SK-N-MC (cell line): Measurements from ENCODE around the gene ATP6V1G1.

ENCODE experiments used
- DNase-seq: peaks from one replicate; pipeline ENCODE4 v3.0.0-alpha.2; 2011; ENCODE audit warnings: low read depth, low spot score
- H3K27ac ChIP-seq: fragments of 200-600 bp; sonication (generic); 2 replicates; pipeline ENCODE4 v1.5.1; 2016; ENCODE audit warnings: mixed run types
- H3K36me3 ChIP-seq: fragments of 200-600 bp; sonication (generic); 2 replicates; pipeline ENCODE4 v1.6.1; 2017; ENCODE audit warnings: antibody characterized with exemption, low read length, mixed read lengths; ENCODE audit not compliant: insufficient read depth
- H3K4me3 ChIP-seq: fragments of 200-600 bp; sonication (generic); 2 replicates; pipeline ENCODE4 v1.5.1; 2016
- H3K9ac ChIP-seq: fragments of 200-600 bp; sonication (generic); 2 replicates; pipeline ENCODE4 v1.8.0; 2017; ENCODE audit warnings: mixed run types, mixed read lengths; ENCODE audit not compliant: insufficient read length
- H3K9me3 ChIP-seq: fragments of 200-600 bp; sonication (generic); 2 replicates; pipeline ENCODE4 v1.6.1; 2017; ENCODE audit warnings: low read depth, mild to moderate bottlenecking, antibody characterized with exemption, low read length, moderate library complexity, mixed read lengths
- EZH2 ChIP-seq: fragments of 200-600 bp; sonication (generic); IDR thresholded peaks from one replicate; pipeline ENCODE4 v1.6.1; 2017; ENCODE audit warnings: antibody characterized with exemption
- FOXP2 ChIP-seq: optimal IDR thresholded peaks from 2 replicates; pipeline ENCODE3; 2011; ENCODE audit warnings: mild to moderate bottlenecking, moderate library complexity; ENCODE audit not compliant: insufficient read depth; ENCODE audit errors: extremely low read length, control extremely low read depth
- POLR2AphosphoS5 ChIP-seq: IDR thresholded peaks from 2 replicates; pipeline ENCODE4 v1.6.1; 2012; ENCODE audit warnings: mild to moderate bottlenecking, low read depth, low read length, borderline replicate concordance

The ATP6V1G1 gene

GRCh38 chr9:114614373-114614772, 26.8 kb downstream of the ATP6V1G1 start:
- Histone ChIP-seq H3K27ac (no peak overlapping the region), H3K9me3 (no peaks in the 10 kb centered on the region), H3K9ac (no peak overlapping the region), H3K4me3 (no peak overlapping the region), H3K36me3 (peaks cover 24% of the 10 kb centered on the region; the same call in 1 of the 2 replicates)
- no peak for DNase-seq
- no peak for TF ChIP-seq FOXP2
- TF ChIP-seq POLR2AphosphoS5: no peak

- Histone ChIP-seq H3K36me3 (peaks cover 37% of the 10 kb centered on the region; the same call in 1 of the 2 replicates), H3K9ac (no peak overlapping the region), H3K4me3 (no peak overlapping the region), H3K9me3 (no peaks in the 10 kb centered on the region), H3K27ac (no peak overlapping the region)
- TF ChIP-seq EZH2 (no peak), FOXP2 (no peak), POLR2AphosphoS5 (no peak)
- no peak for DNase-seq
Measured at GRCh38 chr9:114616684-114617520, 29.3 kb downstream of the ATP6V1G1 start.

GRCh38 chr9:114619191-114619761, 31.7 kb downstream of the ATP6V1G1 start:
- no peak for TF ChIP-seq EZH2
- TF ChIP-seq POLR2AphosphoS5: no peak
- TF ChIP-seq FOXP2: no peak
- Histone ChIP-seq H3K9ac (no peak overlapping the region), H3K27ac (no peak overlapping the region), H3K36me3 (peaks cover 49% of the 10 kb centered on the region; the same call in 1 of the 2 replicates), H3K4me3 (no peak overlapping the region), H3K9me3 (no peaks in the 10 kb centered on the region)
- DNase-seq: no peak

GRCh38 chr9:114621561-114621960, 34.0 kb downstream of the ATP6V1G1 start:
- Histone ChIP-seq H3K9me3 (no peaks in the 10 kb centered on the region), H3K9ac (no peak overlapping the region), H3K4me3 (no peak overlapping the region), H3K36me3 (peaks cover 60% of the 10 kb centered on the region; the same call in 1 of the 2 replicates), H3K27ac (no peak overlapping the region)
- no peak for DNase-seq
- TF ChIP-seq EZH2: no peak
- no peak for TF ChIP-seq FOXP2
- no peak for TF ChIP-seq POLR2AphosphoS5

GRCh38 chr9:114621975-114622609, 34.5 kb downstream of the ATP6V1G1 start:
- Histone ChIP-seq H3K36me3 (peaks cover 62% of the 10 kb centered on the region; the same call in 1 of the 2 replicates), H3K4me3 (no peak overlapping the region), H3K27ac (no peak overlapping the region), H3K9me3 (no peaks in the 10 kb centered on the region), H3K9ac (no peak overlapping the region)
- no peak for TF ChIP-seq POLR2AphosphoS5
- no peak for TF ChIP-seq FOXP2
- no peak for TF ChIP-seq EZH2
- no peak for DNase-seq

GRCh38 chr9:114624677-114625076, 37.1 kb downstream of the ATP6V1G1 start:
- DNase-seq: no peak
- Histone ChIP-seq H3K4me3 (no peak overlapping the region), H3K9ac (no peak overlapping the region), H3K9me3 (no peaks in the 10 kb centered on the region), H3K36me3 (peaks cover 66% of the 10 kb centered on the region), H3K27ac (no peak overlapping the region)
- TF ChIP-seq EZH2 (no peak), POLR2AphosphoS5 (no peak), FOXP2 (no peak)

GRCh38 chr9:114626415-114627020, 38.9 kb downstream of the ATP6V1G1 start:
- no peak overlapping the region for H3K9ac ChIP-seq
- H3K4me3 ChIP-seq: no peak overlapping the region
- peaks cover 76% of the 10 kb centered on the region for H3K36me3 ChIP-seq
- no peak overlapping the region for H3K27ac ChIP-seq
- no peak for DNase-seq
- no peaks in the 10 kb centered on the region for H3K9me3 ChIP-seq
- no peak for TF ChIP-seq FOXP2

- H3K4me3 ChIP-seq: no peak overlapping the region
- no peak for TF ChIP-seq POLR2AphosphoS5
- no peak for TF ChIP-seq FOXP2
- TF ChIP-seq EZH2: no peak
- no peak overlapping the region for H3K27ac ChIP-seq
- H3K9me3 ChIP-seq: no peaks in the 10 kb centered on the region
- DNase-seq: no peak
- H3K9ac ChIP-seq: no peak overlapping the region
- H3K36me3 ChIP-seq: peaks cover 77% of the 10 kb centered on the region
Measured at GRCh38 chr9:114627553-114627952, 40.0 kb downstream of the ATP6V1G1 start.
